GM19397 (cell line): ENCODE measurements around the gene TENT4A.
A peak's percentile ranks its signal among the peaks of the same experiment; 100 is the strongest.

Experiments used
- ATAC-seq: cut with Tn5 transposase; IDR thresholded peaks from one replicate; pipeline ENCODE4 v1.9.1; 2021; ENCODE audit warnings: mild to moderate bottlenecking, moderate library complexity; ENCODE audit not compliant: unreplicated experiment

The TENT4A gene

DNA sequence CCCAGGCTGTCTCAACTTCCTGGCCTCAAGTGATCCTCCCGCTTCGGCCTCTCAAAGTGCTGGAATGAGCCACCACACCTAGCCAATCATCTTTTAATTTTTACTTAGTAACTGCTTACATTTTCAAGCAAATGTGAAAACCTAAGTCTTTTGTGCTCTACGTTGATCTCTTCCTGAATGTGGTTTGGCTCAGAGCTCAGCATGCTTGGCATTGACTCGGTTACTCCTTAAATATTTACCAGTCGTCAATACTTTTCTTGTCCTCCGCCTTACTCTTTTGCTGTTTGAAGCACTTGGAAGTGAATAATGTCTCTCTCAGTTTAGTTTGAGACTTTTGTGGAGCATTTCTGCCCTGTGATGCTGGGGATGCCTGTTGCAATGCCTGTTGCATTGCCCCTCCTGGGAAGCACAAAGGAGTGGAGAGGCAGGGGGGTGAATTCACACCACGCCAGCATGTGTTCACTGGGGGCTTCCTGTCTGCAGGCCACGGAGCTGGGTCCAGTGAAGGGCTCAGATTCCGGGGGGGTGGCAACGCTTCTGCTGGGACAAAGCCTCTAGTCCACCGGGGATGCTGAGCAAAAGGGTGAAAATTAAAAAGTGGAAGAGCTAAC is 13.1 kb upstream of the TENT4A start:
- ATAC-seq: no peak

DNA sequence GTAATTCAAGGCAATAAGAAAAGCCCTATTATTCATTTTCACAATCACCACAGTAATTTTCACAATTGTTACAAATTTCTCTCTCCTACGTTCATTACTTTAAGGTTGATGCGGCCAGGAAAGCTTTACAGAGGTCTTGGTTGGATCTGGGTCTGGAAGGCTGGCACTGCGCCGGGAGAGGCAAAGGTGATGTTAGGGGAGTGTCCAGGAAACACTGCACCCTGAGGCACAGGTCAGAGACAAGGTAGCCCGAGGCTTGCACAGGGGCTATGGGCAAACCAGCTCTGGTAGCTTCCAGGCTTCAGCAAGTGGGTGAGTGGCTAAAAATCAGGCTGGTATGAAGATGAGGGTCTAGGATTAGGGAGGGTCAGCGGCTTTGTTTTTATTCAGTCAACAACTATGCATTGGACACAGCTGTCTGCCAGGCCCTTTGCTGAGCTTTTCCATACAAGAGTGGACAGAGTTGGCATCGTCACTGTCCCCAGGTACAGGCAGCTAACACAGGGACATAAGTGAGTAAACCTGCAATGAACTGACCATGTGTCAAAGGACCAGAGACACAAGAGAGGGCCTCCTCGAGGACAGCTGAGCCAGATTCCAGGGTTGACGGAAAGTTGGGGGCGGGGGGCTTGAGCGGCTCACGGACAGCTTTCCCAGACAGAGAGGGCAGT is 12.4 kb upstream of the TENT4A start:
- no peak for ATAC-seq

DNA sequence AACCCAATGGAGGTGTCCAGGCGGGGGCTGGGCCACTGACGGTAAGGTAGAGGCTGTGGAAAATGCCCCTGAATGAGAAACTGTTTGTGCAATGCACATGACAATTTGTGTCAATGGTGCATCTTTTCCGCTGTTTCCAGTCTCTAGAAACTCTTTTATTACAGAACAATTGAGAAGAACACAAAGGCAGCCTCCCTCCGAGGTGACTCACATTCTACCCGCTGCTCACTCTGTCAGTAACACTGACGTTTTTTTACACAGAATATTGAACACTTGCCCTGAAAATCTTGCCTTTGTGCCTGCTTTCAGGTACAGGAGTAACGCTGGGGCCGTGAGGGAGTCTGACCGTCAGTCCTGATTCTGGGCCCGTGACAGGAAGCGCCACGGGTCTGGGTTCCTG is 11.7 kb upstream of the TENT4A start:
- no peak for ATAC-seq

DNA sequence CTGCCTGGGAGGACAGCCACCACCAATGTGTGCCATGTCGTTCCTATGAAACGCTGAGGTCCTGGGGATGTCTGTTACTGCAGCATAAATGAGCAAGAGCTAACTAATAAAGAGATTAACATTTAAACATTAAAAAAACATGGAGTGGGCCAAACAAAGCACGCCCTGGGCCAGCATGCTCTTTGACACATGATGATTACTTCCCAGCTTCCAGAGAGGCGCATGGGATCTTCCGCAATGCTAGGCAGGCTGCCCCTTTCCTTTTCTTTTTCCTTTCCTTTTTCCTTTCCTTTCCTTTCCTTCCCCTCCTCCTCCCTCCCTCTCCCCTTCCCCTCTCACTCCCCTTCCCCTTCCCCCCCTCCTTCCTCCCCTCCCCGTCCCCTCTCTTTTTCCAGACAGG is 10.6 kb upstream of the TENT4A start:
- no peak for ATAC-seq

DNA sequence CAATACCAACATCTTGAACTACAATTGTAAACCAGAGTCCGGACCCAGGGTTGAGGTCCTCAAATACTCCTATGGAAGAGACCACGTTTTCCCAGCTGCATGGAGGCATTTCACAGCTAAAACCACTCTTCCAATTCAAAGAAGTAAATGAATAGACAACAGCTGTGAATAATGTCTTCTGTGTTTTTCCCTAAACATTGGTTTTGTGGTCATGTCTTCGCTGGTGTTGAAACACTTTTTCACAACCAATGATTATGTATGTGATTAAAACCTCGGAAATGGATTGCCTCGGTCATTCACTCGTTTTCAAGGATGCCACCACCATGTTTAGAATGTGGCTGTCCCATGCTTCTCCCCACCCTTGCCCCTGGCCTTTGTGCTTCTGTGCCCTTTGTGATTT is 9.4 kb upstream of the TENT4A start:
- no peak for ATAC-seq

DNA sequence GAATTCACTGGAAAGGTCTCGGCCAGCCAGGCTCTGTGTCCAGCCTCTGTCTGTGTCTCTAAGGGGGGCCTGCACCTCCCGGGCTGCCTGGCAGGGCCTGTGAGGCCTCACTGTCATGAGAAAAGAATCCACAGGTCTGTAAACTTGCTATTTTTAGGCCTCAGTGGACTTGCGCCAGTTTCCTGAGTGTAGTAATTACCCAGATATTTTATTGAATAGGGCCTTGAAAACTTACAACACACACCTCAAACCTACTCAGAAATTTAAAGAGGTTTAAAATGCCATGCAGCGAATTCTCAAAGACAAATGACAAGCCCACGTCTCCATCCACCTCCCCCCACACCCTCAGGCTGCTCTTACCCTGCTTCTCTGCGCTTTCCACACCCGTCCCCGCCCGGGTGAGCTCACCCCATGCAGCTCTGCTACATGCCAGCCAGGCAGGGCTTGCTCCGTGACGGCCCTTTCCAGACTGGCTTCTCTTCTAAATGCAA is 8.8 kb upstream of the TENT4A start:
- no peak for ATAC-seq

DNA sequence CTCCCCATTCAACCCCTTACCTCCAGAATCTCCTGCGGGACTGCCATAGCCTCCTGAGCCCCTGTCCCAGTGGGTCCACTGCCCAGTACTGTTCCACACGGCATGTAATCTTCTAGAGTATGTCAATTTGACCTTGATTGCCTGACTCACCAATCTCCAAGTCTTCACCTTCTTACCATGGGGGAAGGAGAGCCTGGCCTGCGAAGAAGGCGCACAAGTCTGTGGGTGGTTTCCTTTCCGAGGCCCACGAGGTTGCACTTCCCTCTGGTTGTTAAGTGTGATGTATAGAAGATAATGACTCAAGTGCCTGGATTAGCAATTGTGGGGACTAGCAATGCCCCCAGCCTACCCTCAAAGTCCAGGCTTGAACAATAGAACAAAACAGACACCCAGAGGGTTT is 8.1 kb upstream of the TENT4A start:
- no peak for ATAC-seq

DNA sequence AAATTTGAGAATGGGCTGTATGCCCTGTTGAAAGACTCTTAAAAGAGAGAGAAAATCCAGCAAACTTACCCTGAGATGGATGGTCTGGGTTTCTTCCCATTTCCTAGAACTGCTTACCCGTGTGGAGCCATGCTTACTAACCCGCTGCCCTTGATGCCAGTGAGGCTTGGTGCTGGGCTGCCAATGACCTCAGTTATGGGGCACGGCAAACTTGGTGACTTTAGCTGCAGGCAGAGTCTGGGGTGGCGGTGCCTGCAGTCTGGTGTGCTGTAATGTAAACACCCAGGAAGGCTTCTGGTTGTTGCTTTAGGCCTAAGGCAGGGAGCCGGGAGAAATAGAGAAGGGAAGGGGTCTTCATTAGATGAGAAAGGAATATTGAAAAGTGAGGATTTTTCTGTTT is 7.3 kb upstream of the TENT4A start:
- no peak for ATAC-seq

DNA sequence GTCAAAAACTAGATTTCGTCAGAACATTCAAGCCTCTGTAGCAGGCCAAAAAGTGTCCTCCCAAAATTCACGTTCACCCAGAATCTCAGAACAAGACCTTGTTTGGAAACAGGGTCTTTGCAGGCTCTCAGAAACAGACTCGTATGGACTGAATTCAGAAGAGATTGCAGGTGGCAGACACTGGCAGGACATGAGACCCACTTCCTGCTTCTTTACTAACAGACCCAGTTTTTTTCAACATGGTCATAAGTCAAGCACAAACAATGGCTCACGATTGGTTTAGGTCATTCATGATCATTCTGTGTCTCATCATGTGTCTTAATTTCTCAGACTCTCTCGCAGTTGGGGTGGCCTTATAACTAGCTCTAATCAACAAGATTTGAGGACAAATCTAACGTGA is 5.4 kb upstream of the TENT4A start:
- no peak for ATAC-seq

DNA sequence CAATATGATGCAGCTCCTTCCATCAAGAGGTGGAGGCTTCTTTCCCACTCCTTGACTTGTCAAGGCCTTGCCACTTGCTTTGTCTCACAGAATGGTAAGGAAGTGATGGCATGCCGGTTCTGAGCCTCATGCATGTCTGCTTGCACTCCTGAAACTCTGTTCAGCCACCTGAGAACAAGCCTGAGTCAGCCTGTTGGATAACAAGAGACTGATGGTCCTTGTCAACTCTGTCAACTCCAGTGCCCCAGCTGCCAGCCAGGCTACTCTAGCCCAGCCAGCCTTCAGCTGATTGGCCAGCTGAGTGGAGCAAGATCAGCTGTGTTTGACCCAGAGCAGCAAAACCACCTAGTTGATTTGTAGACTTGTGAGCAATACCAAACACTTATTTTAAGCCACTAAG is 4.4 kb upstream of the TENT4A start:
- ATAC-seq: no peak

DNA sequence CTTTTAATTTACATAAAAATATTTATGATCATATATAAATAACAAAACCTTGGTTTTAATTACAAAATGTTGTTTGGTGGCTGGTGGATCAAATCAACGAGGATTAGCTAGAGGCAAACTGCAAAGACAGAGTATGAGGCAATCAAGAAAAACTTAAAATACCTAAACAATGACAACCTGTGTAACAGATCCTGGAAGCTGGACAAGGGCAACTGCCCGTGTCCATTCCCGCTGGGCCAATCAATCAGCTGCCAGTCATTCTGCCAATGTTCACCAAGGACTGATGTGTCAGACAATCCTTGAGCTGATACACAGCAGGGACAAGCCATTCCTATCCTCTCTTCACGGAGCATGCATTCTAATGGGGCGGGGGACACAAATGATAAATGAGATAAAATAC is 3.2 kb upstream of the TENT4A start:
- no peak for ATAC-seq

DNA sequence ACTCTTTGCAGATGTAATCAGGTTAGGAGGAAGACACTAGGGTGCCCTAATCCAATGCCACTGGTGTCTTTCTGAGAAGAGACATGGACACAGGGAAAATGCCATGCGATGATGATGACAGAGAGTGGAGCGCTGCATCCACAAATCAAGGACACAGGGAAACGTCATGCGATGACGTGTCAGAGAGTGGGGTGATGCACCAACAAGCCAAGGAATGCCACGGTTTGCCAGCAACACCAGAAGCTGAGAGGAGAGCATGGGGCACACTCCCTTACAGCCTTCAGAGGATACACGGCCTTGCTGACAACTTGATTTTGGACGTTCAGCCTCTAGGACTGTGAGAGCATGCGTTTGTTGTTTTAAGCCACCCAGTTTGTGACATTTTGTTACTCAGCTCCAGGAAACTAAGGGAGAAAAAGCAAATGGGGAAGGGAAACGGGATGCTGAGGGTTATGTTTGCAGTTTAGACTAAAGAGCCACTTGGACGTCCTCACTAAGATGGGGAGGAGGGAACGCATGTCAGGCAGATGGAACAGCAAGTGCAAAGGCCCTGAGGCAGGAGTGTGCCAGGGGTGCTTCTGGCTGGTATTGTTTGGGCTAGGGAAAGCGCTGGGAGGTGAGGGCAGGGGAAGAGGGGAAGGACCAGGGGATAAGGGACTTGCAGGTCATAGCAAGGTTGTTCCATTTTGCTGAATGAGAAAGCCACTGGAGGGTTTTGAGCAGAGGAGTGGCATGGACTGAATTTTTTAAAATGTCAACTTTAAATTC is 2.5 kb upstream of the TENT4A start:
- ATAC-seq: no peak

DNA sequence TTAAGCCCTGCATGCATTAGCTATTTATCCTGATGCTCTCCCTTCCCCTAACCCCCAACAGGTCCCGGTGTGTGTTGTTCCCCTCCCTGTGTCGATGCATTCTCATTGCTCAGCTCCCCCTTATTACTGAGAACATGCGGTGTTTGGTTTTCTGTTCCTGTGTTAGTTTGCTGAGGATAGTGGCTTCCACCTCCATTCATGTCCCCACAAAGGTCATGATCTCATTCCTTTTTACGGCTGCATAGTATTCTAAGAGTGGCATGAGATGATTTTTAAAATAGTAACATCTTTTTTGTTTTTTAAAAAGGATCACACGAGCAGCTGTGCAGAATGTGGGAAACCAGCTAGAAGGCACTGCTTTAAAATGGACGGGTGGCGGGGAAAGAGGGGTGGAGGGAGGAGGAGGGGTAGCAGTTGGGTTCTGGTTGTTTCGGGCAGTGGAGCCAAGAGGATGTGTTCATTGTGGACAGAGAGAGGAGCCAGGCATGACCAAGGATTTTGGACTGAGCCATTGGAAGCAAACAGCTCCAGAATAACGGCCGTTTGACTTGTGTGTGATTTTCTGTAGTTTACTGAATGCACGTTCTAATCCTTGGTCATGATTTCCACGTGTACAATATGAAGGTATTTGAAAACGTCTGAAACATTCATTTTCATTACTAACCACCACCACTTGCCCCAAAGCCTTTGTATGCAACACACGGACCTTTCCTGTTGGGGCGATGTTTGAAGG is 1.7 kb upstream of the TENT4A start:
- no peak for ATAC-seq

DNA sequence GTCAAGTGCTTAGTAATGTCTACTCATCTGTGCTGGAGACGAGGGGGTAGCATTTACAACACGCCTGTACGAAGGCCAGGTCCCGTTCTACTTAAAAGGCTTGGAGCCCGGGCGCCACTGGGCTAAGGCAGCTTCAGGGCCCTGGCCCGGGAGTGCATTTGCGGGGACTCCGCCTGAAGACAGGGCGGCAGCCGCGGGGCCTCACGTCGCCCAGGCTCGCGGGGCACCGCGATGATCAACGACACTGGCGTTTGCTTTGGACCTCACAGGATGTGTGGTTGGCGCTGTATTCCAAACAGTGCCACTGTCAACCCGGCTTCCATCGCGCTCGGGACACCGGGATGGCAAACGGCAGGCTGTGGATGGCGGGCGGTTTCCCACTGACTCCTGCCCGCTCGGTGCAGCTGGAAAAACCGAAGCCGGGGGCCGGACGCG is 1.1 kb upstream of the TENT4A start:
- ATAC-seq: no peak

DNA sequence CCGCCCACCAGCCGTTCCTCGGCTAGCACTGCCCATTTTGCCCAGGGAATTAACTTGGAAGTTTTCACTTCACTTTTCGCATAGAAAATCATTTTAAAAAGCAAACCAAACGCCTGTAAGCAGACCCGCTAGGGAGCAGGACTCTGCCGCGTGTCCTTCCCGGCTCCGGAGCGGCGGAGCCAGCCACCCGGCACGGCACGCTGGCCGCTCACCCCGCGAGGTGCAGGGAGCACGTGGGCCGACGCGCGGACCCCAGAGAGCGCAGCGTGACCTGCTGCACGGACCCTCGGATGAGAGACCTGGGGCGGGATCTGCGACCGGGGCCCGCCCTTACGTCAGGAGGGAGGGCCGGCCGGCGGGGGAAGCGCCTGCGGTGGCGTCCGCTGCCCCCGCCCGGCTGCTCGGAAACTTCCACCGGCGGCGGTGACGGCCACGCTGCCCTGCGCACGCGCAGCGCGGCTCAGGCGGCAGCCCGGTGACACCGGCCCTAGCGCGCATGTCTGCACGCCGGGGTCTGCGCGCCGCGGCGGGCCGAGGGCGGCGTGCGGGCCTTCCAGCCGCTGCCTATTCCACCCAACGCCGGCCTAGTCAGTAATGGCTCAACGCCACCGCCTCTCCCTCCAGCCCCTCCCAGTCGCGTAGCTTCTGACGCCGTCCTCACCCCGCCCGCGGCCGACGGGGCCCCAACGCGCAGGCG is 507 bp upstream of the TENT4A start:
- ATAC-seq: peak; percentile 60

DNA sequence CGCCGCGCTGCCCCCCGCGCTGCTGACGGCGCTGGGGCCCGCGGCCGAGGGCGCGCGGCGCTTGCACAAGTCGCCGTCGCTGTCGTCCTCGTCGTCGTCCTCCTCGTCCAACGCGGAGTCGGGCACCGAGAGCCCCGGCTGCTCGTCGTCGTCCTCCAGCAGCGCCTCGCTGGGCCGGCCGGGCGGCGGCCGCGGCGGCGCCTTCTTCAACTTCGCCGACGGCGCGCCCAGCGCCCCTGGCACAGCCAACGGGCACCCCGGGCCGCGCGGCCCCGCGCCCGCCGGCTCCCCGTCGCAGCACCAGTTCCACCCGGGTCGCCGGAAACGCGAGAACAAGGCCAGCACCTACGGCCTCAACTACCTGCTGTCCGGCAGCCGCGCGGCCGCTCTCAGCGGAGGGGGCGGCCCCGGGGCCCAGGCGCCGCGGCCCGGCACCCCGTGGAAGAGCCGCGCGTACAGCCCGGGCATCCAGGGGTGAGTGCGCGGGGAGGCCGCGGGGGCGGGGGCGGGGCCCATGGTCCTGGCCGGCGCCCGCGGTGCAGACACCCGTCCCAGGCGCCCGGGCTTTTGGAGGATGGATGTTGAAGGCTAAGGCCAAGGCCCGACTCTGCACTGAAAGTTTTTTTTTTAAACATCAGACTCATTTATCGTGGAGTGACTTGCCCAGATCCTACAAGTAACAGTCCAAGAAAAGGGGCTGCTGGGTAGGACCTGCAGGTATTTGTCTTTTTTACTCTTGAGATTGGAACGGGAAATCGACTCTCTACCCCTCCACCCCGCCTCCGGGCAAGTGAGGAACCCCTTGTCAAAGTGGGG is 1.2 kb downstream of the TENT4A start:
- no peak for ATAC-seq

DNA sequence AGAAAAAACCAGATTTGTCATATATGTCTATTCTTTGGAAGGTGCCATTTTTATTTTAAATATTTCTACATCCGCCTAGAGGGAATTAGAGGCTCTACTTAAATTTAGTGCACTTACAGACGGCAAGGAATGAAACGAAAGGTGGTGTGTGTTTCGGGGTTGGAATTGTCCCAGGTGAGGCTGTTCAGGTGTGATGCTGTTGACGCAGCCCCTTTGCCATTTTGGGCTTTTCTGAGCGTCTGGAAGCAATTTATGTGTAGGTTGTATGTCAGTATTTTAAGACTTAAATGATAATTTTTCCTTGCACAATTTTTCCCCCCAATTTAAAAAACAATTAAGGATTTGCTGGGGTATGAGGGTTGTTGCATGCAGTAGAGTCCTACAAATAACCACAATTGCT is 2.0 kb downstream of the TENT4A start:
- no peak for ATAC-seq

DNA sequence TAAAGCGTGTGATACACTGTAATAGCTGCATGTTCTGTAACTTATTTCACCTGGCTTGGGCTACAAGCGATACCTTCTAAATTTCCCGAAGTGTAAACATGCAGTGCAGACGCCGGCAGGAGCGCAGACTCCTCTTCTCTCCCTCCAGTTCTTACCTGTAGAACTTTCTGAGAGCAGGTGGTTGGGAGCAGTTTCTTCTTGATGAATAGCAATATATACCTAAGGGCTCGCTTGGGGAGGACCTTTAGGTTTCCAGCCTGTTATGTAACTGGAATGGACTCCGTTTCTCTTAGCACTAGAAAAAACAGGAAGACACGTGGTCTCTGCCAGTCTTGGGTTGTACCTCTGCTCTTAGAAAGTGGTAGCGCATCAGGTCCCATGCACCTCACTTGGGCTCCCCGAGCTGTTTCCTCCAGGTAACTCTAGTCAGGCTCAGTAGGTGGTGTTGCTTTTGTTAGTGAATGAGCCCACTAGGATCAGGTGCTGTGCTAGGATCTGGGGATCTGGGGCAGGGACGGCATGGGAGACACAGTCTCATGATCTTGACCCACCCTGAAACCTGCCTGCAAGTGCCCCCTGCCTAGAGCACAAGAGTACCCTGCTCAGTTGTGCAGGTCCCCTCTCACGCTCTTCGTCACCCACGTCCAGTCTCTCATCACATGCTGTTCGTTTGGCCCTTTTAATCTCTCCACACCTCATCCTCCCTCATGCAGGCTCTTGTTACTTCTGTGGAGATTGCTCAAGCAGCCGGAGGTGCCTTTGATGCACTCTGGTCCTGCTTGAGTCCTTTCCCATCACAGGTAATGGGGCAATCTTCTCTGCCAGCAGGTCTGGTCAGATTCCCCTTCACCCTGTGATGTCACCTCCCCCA is 2.8 kb downstream of the TENT4A start:
- ATAC-seq: no peak

DNA sequence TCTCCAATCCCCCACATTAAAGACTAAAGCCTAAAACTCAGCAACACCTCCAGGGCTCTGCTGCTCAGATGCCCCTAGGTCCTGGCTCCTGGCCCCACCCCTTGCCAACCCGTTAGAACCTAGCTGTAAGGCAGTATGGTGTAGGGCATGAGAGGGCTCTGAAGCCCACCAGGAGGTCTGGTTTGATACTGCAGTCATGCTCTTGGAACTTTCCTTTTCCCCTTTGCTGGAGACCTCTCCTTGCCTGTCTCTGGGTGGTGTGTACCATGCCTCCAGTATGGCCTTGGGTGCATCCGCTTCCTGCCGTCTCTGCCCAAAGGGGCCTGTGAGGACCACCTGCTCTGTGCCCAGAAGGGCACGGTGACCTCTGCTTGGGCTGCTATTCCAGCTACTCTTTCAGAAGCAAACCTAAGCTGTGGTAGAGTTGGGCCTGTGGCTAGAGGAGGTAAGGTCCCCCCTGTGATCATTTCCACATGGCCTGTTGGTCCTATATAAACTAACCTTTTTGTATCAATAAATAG is 3.5 kb downstream of the TENT4A start:
- ATAC-seq: no peak
